Thoracic aorta (tissue), 2 donors: ENCODE measurements around the gene ANKMY1. TPM values are rescaled to one million over a fixed set of nuclear protein-coding genes. Genes with fewer than 3 reads are reported as not detected.

Source experiments
- ATAC-seq: fragments of 150-250 bp; one replicate; pipeline ENCODE4 v1.8.0; 2017; ENCODE audit warnings: low read depth; ENCODE audit not compliant: insufficient number of reproducible peaks, low FRiP score
- DNase-seq: peaks from one replicate; pipeline ENCODE4 v3.0.0-alpha.2; 2020; ENCODE audit warnings: low spot score
- H3K27ac ChIP-seq, 2 donors: fragments of 200-600 bp; sonication (generic); 1 replicate in 1 of 2; 2 replicates in 1 of 2; pipeline ENCODE4 v1.5.1; 2016; ENCODE audit warnings: mild to moderate bottlenecking in 2 of 2, moderate library complexity in 2 of 2
- H3K27me3 ChIP-seq: fragments of 200-600 bp; sonication (generic); replicated peaks from 2 replicates; pipeline ENCODE4 v1.6.0; 2016; ENCODE audit warnings: mild to moderate bottlenecking; ENCODE audit not compliant: insufficient read depth
- H3K36me3 ChIP-seq: fragments of 200-600 bp; sonication (generic); one replicate; pipeline ENCODE4 v1.5.1; 2016
- H3K4me1 ChIP-seq, 2 donors: fragments of 200-600 bp; sonication (generic); 1 replicate in 1 of 2; 2 replicates in 1 of 2; pipeline versions ENCODE4 v1.5.1 to v1.6.0; 2016; ENCODE audit warnings: low read depth in 2 of 2, mild to moderate bottlenecking in 1 of 2; ENCODE audit not compliant: control insufficient read depth in 1 of 2
- H3K4me3 ChIP-seq: fragments of 200-600 bp; sonication (generic); 2 replicates; pipeline ENCODE4 v1.5.1; 2016; ENCODE audit warnings: mild to moderate bottlenecking
- H3K9me3 ChIP-seq: fragments of 200-600 bp; sonication (generic); 2 replicates; pipeline ENCODE4 v1.5.1; 2016
- total RNA-seq, 2 donors: library from RNA; depleted of rRNA; stranded (reverse); fragments of >200 nt; gene quantifications; one replicate each; pipeline versions ENCODE4 v1.1.0 to v1.2.3, GENCODE V29; 2016
- TF ChIP-seq, protein P1 (sequence below): fragments of 200-600 bp; sonication (generic); IDR thresholded peaks from one replicate; pipeline ENCODE4 v1.5.1; 2019; ENCODE audit warnings: antibody characterized with exemption

The ANKMY1 gene
- total RNA-seq, 2 donors from 2014 or later: 20.0 to 44.8 TPM

DNA sequence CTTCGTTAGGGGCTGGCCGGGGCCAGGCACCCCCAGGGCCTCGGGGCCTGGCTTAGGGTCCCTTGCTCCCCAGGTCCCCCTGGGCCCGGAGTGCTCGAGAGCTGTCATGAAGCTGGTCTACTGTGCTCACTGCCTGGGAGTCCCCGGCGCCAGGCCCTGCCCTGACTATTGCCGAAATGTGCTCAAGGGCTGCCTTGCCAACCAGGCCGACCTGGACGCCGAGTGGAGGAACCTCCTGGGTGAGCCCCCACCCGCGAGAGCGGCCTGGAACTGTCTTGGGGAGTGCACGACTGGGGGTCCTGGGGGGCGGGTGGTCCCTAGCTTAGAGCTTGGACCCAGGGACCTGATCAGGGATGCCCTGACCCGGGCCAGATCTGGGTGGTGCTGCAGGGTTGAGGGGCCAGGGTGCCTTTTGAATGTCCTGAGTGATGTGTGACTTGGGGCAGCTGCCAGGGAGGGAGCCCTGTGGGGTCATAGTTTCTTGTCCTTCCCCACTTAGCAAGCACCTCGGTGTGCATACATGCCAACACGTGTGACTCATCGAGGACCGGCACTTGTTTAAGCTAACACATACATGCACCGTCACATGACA lies 94.4 kb downstream of the ANKMY1 start:
- TF ChIP-seq, protein P1, sequence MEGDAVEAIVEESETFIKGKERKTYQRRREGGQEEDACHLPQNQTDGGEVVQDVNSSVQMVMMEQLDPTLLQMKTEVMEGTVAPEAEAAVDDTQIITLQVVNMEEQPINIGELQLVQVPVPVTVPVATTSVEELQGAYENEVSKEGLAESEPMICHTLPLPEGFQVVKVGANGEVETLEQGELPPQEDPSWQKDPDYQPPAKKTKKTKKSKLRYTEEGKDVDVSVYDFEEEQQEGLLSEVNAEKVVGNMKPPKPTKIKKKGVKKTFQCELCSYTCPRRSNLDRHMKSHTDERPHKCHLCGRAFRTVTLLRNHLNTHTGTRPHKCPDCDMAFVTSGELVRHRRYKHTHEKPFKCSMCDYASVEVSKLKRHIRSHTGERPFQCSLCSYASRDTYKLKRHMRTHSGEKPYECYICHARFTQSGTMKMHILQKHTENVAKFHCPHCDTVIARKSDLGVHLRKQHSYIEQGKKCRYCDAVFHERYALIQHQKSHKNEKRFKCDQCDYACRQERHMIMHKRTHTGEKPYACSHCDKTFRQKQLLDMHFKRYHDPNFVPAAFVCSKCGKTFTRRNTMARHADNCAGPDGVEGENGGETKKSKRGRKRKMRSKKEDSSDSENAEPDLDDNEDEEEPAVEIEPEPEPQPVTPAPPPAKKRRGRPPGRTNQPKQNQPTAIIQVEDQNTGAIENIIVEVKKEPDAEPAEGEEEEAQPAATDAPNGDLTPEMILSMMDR: no peak
- ATAC-seq (no peak), DNase-seq (peak; percentile 0)
- Histone ChIP-seq H3K4me1 (no peaks in the 10 kb centered on the region), H3K9me3 (no peaks in the 10 kb centered on the region), H3K4me3 (no peak overlapping the region), H3K27me3 (no peaks in the 10 kb centered on the region), H3K36me3 (peaks cover 24% of the 10 kb centered on the region), H3K27ac (no peak overlapping the region)

DNA sequence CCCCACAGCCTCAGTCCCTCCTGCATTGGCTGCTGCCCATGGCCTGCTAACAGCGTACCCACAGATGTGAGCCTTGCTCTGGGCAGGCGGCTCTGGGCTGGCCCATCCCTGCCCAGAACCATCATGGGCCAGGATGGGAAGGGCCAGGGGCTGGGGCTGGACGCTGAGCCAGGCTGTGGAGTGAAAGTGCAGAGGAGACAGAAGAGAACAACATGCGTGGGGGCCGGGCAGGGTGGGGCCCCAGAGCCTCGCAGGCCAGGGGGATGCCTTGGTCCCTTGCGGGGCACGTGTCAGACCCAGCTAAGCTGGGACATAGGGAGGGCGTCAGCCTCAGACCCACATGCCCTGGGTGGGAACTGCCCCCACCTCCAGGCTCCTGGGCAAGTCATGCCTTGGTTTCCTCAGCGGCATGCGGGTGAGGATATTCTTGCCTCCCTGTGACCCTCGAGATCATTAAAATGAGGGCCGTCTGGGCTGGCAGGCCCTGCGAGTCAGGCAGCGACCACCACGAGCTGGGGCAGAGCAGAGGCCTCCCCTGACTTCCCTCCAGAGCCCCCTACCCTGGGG lies 95.0 kb downstream of the ANKMY1 start:
- Histone ChIP-seq H3K4me1 (no peaks in the 10 kb centered on the region), H3K4me3 (no peak overlapping the region), H3K27ac (no peak overlapping the region), H3K36me3 (peaks cover 24% of the 10 kb centered on the region), H3K9me3 (no peaks in the 10 kb centered on the region), H3K27me3 (no peaks in the 10 kb centered on the region)
- TF ChIP-seq, protein P1: no peak
- no peak for DNase-seq
- ATAC-seq: no peak

DNA sequence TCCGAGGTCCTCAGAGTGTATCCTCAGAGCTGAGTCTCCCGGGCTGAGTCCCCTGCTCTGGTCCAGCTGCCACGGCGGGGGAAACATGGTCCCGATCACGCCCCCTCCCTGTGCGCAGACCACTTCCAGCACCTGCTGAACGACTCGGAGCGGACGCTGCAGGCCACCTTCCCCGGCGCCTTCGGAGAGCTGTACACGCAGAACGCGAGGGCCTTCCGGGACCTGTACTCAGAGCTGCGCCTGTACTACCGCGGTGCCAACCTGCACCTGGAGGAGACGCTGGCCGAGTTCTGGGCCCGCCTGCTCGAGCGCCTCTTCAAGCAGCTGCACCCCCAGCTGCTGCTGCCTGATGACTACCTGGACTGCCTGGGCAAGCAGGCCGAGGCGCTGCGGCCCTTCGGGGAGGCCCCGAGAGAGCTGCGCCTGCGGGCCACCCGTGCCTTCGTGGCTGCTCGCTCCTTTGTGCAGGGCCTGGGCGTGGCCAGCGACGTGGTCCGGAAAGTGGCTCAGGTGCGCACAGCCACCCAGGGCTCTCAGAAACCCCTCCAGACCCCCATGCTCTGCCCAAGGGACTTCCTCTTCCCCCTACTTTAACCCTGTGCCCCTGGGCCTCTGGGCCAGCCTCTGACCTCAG lies 95.6 kb downstream of the ANKMY1 start:
- peaks cover 24% of the 10 kb centered on the region for H3K36me3 ChIP-seq
- DNase-seq: no peak

DNA sequence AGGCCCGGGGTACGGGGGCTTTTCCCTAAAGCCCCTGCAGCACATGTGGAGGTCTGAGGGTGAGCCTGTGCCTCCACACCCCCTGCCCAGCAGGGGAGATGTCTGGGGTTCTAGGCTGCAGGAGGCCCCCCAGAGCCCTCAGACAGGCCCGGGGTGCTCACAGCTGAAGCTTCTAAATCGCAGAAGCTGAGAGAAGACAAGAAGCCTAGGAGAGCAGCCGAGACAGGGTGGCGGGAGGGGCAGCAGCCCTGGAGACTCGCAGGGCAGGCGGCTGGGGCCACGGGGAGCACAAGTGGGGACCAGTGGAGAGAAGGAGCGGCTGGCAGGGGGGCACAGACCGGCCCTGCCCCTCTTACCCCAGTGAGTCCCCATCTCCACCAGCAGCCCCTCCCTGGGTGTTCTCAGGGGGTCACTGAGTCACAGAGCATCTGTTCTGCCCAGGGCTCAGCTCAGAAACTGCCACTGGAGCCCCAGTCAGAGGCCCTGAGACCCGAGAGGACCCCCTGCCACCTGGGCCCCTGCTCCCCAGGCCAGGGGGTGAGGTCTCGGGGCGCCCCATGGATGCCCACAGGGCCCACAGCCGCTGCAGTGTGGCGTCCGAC lies 96.2 kb downstream of the ANKMY1 start:
- Histone ChIP-seq H3K36me3 (peaks cover 24% of the 10 kb centered on the region), H3K9me3 (no peaks in the 10 kb centered on the region), H3K4me1 (no peaks in the 10 kb centered on the region), H3K27ac (no peak overlapping the region), H3K27me3 (no peaks in the 10 kb centered on the region), H3K4me3 (no peak overlapping the region)
- DNase-seq: no peak
- no peak for ATAC-seq
- TF ChIP-seq, protein P1: no peak

More for the DNA sequence above, 95.6 kb downstream of the ANKMY1 start:
- H3K27ac ChIP-seq: no peak overlapping the region
- H3K4me1 ChIP-seq: no peaks in the 10 kb centered on the region
- ATAC-seq: no peak
- TF ChIP-seq, protein P1: no peak
- H3K4me3 ChIP-seq: no peak overlapping the region
- no peaks in the 10 kb centered on the region for H3K27me3 ChIP-seq
- H3K9me3 ChIP-seq: no peaks in the 10 kb centered on the region

DNA sequence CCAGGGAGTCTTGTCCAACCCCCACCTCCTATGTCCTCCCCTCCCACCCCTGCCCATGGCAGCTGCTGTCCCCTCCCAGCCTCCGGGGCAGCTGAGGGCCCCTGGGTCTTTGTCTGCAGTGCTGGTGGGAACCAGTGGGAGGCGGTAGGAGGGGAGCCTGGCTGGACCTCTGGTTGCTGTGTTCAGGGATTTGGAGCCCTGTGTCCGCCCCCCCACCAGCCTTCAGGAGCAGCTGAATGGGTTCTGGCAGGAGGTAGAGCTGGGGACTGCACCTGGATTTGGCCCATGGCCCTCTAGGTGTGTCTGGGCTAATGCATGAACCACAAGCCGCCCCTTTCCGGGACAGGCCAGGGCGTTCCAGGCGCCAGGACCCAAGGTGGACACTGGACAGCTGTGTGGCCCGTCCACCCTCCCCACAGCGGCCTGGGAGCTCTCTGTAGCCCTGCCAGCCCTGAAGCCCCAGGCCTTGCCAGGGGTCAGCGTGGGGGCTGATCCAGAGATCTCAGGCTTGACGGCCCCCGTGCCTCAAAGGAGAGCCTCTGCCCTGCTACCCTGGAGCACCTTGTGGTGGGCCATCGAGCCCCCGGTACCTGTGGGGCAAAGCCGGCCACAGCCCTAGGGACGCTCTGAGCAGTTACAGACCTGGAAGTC lies 96.9 kb downstream of the ANKMY1 start:
- ATAC-seq: no peak
- TF ChIP-seq, protein P1: no peak
- DNase-seq: no peak
- no peaks in the 10 kb centered on the region for H3K27me3 ChIP-seq
- H3K4me3 ChIP-seq: no peak overlapping the region
- peaks cover 24% of the 10 kb centered on the region for H3K36me3 ChIP-seq
- H3K9me3 ChIP-seq: no peaks in the 10 kb centered on the region
- no peak overlapping the region for H3K27ac ChIP-seq
- H3K4me1 ChIP-seq: no peaks in the 10 kb centered on the region
